Esophagus (tissue), 2 donors: ENCODE data around the gene ANG. TPM values are rescaled to one million over a fixed set of nuclear protein-coding genes. Genes with fewer than 3 reads are reported as not detected.
"Not testable (repeated sequence)": the region's sequence is repeated elsewhere in the genome, so short reads cannot be mapped to it uniquely, and the experiment has no call there.

ENCODE experiments used
- H3K27ac ChIP-seq, 2 donors: one replicate each; pipeline ENCODE4 v1.5.1; 2013; ENCODE audit warnings: low read depth in 2 of 2, mild to moderate bottlenecking in 2 of 2, inconsistent platforms in 1 of 2, low read length in 1 of 2, moderate library complexity in 1 of 2
- H3K27me3 ChIP-seq, 2 donors: one replicate each; pipeline ENCODE4 v1.6.1; 2013; ENCODE audit warnings: low read length in 2 of 2, control low read depth in 1 of 2, mild to moderate bottlenecking in 1 of 2; ENCODE audit not compliant: insufficient read depth in 2 of 2, control insufficient read depth in 1 of 2
- H3K36me3 ChIP-seq, 2 donors: one replicate each; pipeline ENCODE4 v1.6.1; 2013; ENCODE audit warnings: low read length in 1 of 2; ENCODE audit not compliant: control insufficient read depth in 2 of 2, insufficient read depth in 2 of 2
- H3K4me1 ChIP-seq, 2 donors: one replicate each; pipeline ENCODE4 v1.6.1; 2013; ENCODE audit warnings: low read length in 1 of 2; ENCODE audit not compliant: control insufficient read depth in 2 of 2, insufficient read depth in 2 of 2
- H3K4me3 ChIP-seq, 2 donors: one replicate each; pipeline ENCODE4 v1.5.1; 2013; ENCODE audit warnings: low read length in 2 of 2, mild to moderate bottlenecking in 2 of 2, low read depth in 1 of 2, moderate library complexity in 1 of 2
- H3K9me3 ChIP-seq, 2 donors: one replicate each; pipeline ENCODE4 v1.6.1; 2013; ENCODE audit warnings: mild to moderate bottlenecking in 2 of 2, low read depth in 1 of 2, low read length in 1 of 2, moderate library complexity in 1 of 2; ENCODE audit not compliant: control insufficient read depth in 2 of 2, insufficient read depth in 1 of 2
- WGBS, 2 donors: extraction: QIAGEN DNeasy Blood & Tissue Kit; methylation state at CpG; one replicate each; pipeline ENCODE4 v1.1.7; 2013; 5-methylcytosine and 5-hydroxymethylcytosine counted together
- polyA plus RNA-seq, 2 donors: library from polyadenylated mRNA; stranded (reverse); fragments of 200-250 nt; gene quantifications; one replicate each; pipeline ENCODE4 v1.2.3, GENCODE V29; 2013
- donor health status: healthy with polysubstance abuse.
- donor health status: Bipolar disorder and iron deficiency.

Gene ANG
- polyA plus RNA-seq, 2 donors: 4.6 to 8.4 TPM

DNA sequence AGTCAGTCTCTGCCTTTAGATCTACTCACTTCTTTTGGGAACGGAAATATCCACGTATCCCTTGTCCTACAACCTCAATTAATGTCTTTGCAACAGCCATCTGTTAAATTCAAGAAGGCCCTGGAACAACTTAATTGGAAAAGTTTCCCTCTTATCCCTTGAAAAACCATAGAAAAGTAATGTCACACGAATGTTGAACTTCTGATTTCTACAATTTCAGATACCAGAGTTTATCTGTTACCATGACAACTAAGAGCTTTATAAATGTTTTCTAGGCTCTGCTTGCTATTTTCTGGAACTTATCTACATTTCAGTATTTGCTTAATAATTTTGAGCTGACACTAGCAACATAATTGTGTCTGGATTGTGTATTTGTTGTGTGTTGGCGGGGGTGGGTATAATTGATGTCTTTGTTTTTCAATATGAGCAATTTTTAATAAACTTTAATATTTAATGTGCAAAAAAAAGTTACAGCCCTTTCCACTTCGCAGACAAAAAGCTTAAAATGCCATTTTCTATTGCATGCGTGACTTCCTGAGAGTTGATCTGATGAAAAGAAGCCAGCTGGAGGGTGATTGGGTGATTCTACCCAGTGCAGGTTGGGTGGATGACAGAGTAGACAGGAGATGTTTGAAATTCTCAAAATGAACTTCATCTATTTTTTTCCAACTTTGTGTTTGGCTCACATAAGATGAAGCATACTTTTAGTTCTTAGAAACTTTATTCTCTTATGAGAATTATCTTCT is 45.3 kb downstream of the ANG start:
- Histone ChIP-seq H3K27ac (no peak overlapping the region), H3K4me1 (no peaks in the 10 kb centered on the region), H3K27me3 (no peaks in the 10 kb centered on the region), H3K9me3 (no peaks in the 10 kb centered on the region), H3K4me3 (no peak overlapping the region), H3K36me3 (no peaks in the 10 kb centered on the region)
- 54 to 57% methylated on average over 6 of the region's 6 CpGs for WGBS, 2 donors

DNA sequence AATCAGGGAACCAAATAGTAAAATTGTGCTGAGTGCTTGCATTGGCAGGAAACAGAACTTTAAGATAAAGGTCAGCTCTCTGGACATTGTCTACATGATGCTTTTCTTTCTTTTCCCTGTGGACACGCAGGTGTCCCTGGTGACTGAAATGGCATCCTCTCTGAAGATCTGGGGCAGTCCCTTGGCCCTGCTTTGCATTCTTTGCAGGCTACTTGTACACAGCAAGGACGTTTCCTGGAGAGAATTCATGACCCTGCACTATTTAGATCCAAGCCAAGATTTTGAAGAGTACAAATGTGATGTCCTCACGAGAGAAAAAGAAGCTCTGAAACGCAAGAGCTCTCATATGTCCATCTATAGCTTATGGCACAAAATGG is 45.9 kb downstream of the ANG start:
- Histone ChIP-seq H3K27me3 (no peaks in the 10 kb centered on the region), H3K27ac (no peak overlapping the region), H3K36me3 (no peaks in the 10 kb centered on the region), H3K4me1 (no peaks in the 10 kb centered on the region), H3K4me3 (no peak overlapping the region), H3K9me3 (no peaks in the 10 kb centered on the region)
- WGBS, 2 donors: 56% methylated on average over 4 of the region's 4 CpGs

DNA sequence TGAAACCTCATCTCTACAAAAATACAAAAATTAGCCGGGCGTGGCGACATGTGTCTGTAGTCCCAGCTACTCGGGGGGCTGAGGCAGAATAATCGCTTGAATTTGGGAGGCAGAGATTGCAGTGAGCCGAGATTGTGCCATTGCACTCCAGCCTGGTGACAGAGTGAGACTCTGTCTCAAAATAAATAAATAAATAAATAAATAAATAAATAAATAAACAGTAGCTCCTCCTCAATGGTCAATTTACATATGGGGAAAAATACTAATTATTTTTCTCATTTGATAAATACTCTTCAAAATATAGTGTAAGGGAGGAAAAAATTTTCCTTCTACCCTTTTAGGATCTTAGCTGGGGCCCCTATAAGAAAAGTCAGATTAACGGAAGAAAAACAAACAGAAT is 49.7 kb downstream of the ANG start:
- H3K9me3 ChIP-seq, H3K36me3 ChIP-seq, H3K27ac ChIP-seq, H3K27me3 ChIP-seq, H3K4me1 ChIP-seq, H3K4me3 ChIP-seq: not testable (repeated sequence)
- 92 to 97% methylated on average over 7 of the region's 7 CpGs for WGBS, 2 donors

DNA sequence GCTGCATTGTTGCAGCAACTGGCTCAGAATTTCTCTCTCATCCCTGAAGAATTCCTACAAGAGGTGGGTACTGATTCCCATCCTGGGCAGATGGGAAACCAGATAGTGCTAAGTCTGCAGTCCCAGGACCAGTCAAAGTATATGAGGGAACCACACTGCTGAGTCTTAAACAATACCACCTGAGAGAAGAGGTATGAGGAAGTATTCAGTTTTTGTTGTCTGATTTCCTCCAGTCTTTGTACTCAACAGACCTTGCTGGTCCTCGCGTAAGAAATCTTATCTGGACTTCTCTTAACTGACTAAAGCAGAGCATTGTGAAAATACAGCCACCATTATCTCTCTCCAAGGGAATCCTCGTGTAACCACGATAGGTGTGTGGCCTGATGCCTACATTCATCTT is 53.6 kb downstream of the ANG start:
- H3K27ac ChIP-seq: no peak overlapping the region

DNA sequence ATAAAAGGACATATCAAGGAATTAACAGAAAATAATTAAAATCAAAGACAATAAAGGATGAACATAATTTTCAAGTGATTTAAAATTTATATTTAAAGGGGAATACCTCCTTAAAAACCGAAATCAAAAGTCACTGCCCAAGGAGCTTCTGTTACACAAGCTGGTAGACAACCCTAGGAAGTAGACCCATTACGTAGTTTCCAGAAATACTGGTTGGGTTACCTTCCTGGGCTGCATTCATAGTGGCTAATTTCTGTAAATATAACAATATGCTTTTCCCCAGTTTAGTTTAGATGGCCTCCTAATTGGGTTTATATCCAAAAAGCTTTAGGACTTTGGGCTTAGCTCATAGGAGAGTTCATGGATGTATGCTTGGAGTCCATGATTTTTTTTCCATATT is 55.0 kb downstream of the ANG start:
- Histone ChIP-seq H3K27me3 (no peaks in the 10 kb centered on the region), H3K36me3 (no peaks in the 10 kb centered on the region), H3K4me1 (no peaks in the 10 kb centered on the region), H3K4me3 (no peak overlapping the region), H3K27ac (no peak overlapping the region), H3K9me3 (no peaks in the 10 kb centered on the region)
- 48 to 51% methylated on average over 2 of the region's 2 CpGs for WGBS, 2 donors

More for the DNA sequence above, 53.6 kb downstream of the ANG start:
- no peaks in the 10 kb centered on the region for H3K9me3 ChIP-seq
- no peaks in the 10 kb centered on the region for H3K4me1 ChIP-seq
- H3K27me3 ChIP-seq: no peaks in the 10 kb centered on the region
- no peak overlapping the region for H3K4me3 ChIP-seq
- H3K36me3 ChIP-seq: no peaks in the 10 kb centered on the region
- WGBS, 2 donors: 76 to 79% methylated on average over 4 of the region's 4 CpGs

Other genes with a start within 250 kb of the ANG start
- 10 to 100 TPM; 22.8 to 34.7 TPM for gene OSGEP, start 234.0 kb upstream of the ANG start, polyA plus RNA-seq
- gene APEX1, start 233.5 kb upstream of the ANG start, polyA plus RNA-seq: 100 to 1,000 TPM in 1 of 2 donors, 10 to 100 TPM in 1; 70.6 to 115 TPM
- 10 to 100 TPM; 21.5 to 24.4 TPM for gene PIP4P1, start 227.3 kb upstream of the ANG start, polyA plus RNA-seq
- gene PNP, start 219.4 kb upstream of the ANG start, polyA plus RNA-seq: 100 to 1,000 TPM in 1 of 2 donors, 10 to 100 TPM in 1; 40.6 to 121 TPM
- gene RNASE10, start 183.2 kb upstream of the ANG start, polyA plus RNA-seq: under 1 TPM in 1 of 2 donors, not detected in 1; 0.10 TPM
- not detected for gene RNASE9, start 127.7 kb upstream of the ANG start, polyA plus RNA-seq
- gene RNASE11, start 100.8 kb upstream of the ANG start, polyA plus RNA-seq: not detected
- not detected for gene RNASE12, start 97.4 kb upstream of the ANG start, polyA plus RNA-seq
- gene OR6S1, start 47.1 kb upstream of the ANG start, polyA plus RNA-seq: not detected
- 10 to 100 TPM in 1 of 2 donors, 1 to 10 TPM in 1; 4.4 to 18.6 TPM for gene RNASE4, start 4.2 kb upstream of the ANG start, polyA plus RNA-seq
- not detected for gene EDDM3A, start 57.1 kb downstream of the ANG start, polyA plus RNA-seq
- not detected for gene EDDM3B, start 79.6 kb downstream of the ANG start, polyA plus RNA-seq
- gene RNASE6, start 92.5 kb downstream of the ANG start, polyA plus RNA-seq: 1 to 10 TPM; 1.0 to 1.8 TPM
- gene RNASE1, start 114.1 kb downstream of the ANG start, polyA plus RNA-seq: 10 to 100 TPM; 21.7 to 46.5 TPM
- under 1 TPM in 1 of 2 donors, not detected in 1; 0.09 TPM for gene RNASE3, start 202.6 kb downstream of the ANG start, polyA plus RNA-seq